HG02678 (cell line): Measurements from ENCODE around the gene GNL2.
"Not testable (repeated sequence)": the region's sequence is repeated elsewhere in the genome, so short reads cannot be mapped to it uniquely, and the experiment has no call there.

ENCODE experiments used
- ATAC-seq: cut with Tn5 transposase; IDR thresholded peaks from one replicate; pipeline ENCODE4 v1.9.1; 2021; ENCODE audit warnings: mild to moderate bottlenecking, moderate library complexity; ENCODE audit not compliant: unreplicated experiment

GNL2 gene

GRCh38 chr1:37560401-37561132 is 35.2 kb downstream of the GNL2 start:
- ATAC-seq = no peak

DNA sequence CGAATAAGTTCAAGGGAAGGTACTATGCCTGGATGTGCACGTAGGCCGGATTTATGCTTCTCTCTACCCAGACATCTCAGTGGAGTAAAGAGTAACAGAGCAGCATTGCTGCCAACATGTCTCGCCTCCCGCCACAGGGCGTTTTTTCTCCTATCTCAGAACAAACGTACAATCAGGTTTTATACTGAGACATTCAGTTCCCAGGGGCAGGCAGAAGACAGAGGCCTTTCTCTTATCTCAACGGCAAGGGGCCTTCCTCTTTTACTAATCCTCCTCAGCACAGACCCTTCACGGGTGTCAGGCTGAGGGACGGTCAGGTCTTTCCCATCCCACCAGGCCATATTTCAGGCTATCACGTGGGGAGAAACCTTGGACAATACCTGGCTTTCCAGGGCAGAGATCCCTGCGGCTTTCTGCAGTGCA is 35.8 kb downstream of the GNL2 start:
- not testable (repeated sequence) for ATAC-seq

GRCh38 chr1:37559080-37559479 is 36.7 kb downstream of the GNL2 start:
- no peak for ATAC-seq

- no peak for ATAC-seq
Measured at GRCh38 chr1:37558411-37558810, 37.3 kb downstream of the GNL2 start.

- no peak for ATAC-seq
Measured at GRCh38 chr1:37557402-37557801, 38.3 kb downstream of the GNL2 start.

DNA sequence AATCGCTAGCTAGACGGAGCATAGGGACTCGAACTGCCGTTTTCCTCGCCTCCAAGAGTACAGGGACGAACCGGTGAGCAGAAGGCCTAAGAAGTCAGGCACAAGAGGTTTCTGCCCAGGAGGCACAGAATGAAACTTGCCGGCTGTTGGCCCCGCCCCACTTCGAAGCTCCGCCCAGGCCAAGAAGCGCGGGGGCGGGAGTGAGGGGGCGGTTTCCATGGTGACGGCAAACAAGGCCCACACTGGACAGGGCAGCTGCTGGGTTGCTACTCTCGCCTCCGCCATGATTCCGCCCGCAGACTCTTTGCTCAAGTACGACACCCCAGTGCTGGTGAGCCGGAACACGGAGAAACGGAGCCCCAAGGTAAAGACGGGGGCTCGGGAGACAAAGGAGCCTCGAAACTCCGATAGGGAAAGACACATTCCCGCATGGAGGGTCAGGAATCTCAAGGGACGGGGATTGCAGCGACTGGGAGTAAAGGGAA is 39.0 kb downstream of the GNL2 start, which contains the start of gene DNALI1:
Gene DNALI1 (plus strand): TSS at position 229 of the 485 bp plus-strand sequence. CDS start 55 bp downstream, at position 284.
- no peak for ATAC-seq

GRCh38 chr1:37553927-37554808 is 41.6 kb downstream of the GNL2 start, which contains the start of gene SNIP1:
SNIP1 (minus strand) TSS chr1:37554293; CDS start chr1:37554229, 64 bp downstream.
- peak; percentile 91 for ATAC-seq

DNA sequence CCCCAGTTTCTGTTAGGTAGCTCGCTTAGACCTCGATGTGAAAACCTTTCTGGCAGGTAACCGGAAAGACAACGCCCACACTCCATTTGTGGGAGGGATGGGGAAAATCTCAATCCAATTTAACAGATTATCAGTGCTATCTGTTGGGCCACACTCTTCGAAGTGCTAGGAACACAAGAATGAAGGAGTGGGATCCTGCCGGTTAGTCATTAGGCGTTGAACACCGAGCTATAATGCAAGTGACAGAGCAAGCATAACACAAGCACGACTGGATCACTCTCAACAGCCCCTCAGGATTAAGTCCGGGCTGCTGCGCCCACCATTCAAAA is 42.2 kb downstream of the GNL2 start:
- ATAC-seq = no peak

- no peak for ATAC-seq
Measured at GRCh38 chr1:37549341-37549740, 46.4 kb downstream of the GNL2 start.

GRCh38 chr1:37545019-37545418 is 50.7 kb downstream of the GNL2 start:
- ATAC-seq = no peak

DNA sequence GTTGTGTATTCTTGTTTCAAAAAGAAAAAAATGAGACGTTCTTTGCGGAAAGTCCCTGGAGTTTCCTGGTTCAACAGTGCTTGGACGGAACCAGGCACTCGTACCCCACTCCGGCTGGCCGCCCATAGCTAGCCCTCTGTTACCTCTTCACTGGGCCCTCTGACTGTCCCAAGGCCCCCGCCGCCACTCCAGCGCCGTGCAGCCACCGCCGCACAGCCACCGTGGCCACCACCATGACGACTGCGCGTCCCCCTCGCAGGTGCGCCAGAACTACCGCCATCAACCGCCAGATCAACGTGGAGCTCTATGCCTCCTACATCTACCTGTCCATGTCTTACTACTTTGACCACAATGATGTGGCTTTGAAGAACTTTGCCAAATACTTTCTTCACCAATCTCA is 51.2 kb downstream of the GNL2 start:
- ATAC-seq = no peak

GRCh38 chr1:37540036-37540785 is 55.5 kb downstream of the GNL2 start:
- no peak for ATAC-seq

DNA sequence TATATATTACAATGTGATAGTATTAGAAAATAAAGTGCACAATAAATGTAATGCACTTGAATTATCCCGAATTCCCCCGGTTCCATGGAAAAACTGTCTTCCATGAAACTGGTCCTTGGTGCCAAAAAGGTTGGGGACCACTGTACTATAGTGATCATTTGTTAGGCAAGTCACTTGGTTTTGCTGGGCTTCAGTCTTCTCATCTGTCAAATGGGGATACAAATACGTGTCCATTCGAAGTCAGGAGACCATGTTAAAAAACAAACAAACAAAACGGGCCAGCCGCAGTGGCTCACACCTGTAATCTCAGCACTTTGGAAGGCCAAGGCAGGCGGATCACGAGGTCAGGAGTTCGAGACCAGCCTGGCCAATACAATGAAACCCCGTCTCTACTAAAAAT is 56.6 kb downstream of the GNL2 start:
- not testable (repeated sequence) for ATAC-seq

DNA sequence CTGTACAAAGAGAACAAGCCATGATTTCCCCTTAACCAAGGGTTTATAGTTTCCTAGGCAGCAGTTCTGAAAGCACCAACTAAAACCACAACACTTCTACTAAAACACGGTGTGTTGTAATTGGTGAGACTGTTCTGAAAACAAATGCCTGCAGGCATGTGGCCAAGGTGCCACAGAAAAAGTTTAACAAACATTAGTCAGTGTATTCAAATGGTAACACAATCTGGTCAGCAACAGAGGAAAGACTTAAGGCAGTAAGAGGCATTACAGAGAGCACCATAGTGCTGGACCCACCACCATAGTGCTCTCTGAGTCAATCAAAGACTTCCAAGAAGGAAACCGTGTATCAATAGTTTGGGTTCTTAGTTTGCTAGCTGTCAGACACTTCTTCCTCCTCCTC is 58.4 kb downstream of the GNL2 start:
- no peak for ATAC-seq

DNA sequence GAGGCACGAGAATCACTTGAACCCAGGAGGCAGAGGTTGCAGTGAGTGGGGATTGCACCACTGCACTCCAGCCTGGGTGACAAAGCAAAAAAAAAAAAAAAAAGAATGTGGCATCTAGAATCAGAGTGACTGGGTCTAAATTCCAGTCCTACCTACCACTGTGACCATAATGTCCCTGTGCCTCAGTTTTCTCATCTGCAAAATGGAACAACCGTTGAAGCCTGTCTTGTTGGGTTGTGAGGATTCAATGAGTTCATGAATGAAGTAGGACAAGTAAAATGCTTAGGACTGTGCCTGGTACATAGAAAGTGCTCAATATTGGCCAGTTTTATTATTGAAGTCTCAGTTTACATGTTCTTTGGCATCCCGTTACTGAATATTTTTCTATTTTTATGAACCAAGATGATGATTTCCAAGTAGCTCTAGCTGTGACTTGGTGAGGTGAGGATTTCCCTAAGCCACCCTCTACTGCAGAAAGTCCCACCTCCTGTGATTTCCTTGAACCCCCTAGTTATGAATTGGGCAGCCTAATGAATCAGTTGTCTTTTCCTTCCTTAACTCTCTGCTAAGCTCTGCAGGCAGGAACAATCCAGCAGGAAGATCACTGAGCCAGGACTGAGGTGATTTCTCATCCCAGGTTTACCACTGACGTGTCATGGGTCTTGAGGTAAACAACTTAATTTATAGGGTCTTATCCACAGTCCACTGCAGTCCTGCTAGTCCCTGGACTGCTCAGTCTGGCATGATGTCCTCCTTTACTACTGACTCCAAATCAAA is 62.2 kb downstream of the GNL2 start:
- no peak for ATAC-seq

DNA sequence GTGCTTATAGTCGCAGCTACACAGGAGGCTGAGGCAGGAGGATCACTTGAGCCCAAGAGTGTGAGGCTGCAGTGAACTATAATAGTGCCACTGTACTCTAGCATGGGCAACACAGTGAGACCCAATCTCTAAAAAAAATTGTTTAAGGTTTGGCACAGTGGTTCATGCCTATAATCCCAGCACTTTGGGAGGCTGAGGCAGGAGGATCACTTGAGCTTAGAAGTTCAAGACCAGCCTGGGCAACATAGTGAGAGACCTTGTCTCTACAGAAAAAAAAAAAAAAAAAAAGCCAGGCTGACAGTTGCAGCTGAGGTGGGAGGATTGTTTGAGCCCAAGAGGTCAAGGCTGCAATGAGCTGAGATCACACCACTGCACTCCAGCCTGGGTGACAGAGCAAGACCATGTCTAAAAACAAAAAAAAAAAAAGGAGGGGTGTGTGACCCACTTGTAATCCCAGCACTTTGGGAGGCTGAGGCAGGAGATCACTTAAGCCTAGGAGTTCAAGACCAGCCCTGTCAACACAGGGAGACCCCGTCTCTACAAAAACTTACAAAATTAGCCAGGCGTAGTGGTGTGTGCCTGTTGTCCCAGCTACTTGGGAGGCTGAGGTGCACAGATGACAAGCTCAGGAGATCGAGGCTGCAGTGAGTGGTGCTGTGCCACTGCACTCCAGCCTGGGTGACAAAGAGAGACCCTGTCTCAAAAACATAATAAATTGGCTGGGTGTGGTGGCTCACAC is 63.1 kb downstream of the GNL2 start:
- not testable (repeated sequence) for ATAC-seq

DNA sequence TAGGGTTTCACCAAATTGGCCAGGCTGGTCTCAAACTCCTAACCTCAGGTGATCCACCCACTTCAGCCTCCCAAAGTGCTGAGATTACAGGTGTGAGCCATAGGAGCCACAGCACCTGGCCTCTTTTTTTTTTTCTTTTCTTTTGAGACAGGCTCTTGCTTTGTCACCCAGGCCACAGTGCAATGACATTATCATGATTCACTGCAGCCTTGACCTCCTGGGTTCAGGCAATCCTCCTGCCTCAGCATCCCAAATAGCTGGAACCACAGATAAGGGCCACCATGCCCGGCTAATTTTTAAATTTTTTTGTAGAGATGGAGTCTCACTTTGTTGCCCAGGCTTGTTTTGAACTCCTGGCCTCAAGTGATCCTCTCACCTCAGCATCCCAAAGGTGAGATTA is 65.8 kb downstream of the GNL2 start:
- not testable (repeated sequence) for ATAC-seq

GRCh38 chr1:37519613-37520012 is 76.1 kb downstream of the GNL2 start:
- no peak for ATAC-seq

GRCh38 chr1:37518929-37519328 is 76.8 kb downstream of the GNL2 start:
- ATAC-seq = not testable (repeated sequence)

- ATAC-seq = not testable (repeated sequence)
Measured at GRCh38 chr1:37518241-37518640, 77.5 kb downstream of the GNL2 start.
